NCI-H146 (cell line): ENCODE measurements around the gene EBF4.

Experiments used
- DNase-seq: peaks from one replicate; lab custom pipeline; 2025; lab: John Stamatoyannopoulos, UW

The EBF4 gene

GRCh38 chr20:2700913-2701620 is 8.5 kb downstream of the EBF4 start:
- DNase-seq, result no peak

- DNase-seq, result no peak
Measured at GRCh38 chr20:2701671-2702081, 9.1 kb downstream of the EBF4 start.

- no peak for DNase-seq
Measured at GRCh38 chr20:2703716-2704475, 11.3 kb downstream of the EBF4 start.

- DNase-seq, result no peak
Measured at GRCh38 chr20:2705931-2706645, 13.5 kb downstream of the EBF4 start.

GRCh38 chr20:2706688-2707352 is 14.2 kb downstream of the EBF4 start:
- no peak for DNase-seq

DNA sequence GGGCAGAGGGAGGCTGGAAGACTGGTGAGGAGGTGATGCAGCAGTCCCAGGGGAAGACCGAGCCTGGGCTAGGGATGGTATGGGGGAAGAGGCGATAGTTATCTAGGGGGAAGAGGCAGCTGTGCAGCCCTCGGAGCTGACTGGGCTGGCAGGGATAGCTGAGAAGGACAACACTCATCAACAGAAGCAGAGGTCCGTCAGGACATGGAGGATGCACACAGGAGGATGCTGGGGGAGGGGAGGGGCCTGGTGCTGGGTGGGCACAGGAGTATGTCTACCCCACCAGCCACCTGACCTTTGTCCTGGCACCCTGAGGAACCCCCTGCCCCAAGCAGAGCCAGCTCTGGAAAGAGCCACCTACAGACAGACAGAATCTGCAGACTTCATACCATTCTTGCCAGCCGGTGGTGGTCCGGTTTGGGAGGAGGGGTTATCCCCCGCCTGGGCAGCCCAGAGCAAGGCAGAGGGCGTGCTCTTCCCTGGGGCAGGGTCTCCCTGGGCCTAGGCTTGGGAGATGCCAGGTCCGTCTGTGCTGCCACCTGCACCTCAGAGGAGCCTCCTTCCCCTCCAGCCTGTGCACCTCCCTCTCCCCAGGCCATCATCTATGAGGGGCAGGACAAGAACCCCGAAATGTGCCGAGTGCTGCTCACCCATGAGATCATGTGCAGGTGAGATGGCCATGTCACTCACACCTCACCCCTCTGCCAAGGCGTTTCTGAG is 14.9 kb downstream of the EBF4 start:
- no peak for DNase-seq

DNA sequence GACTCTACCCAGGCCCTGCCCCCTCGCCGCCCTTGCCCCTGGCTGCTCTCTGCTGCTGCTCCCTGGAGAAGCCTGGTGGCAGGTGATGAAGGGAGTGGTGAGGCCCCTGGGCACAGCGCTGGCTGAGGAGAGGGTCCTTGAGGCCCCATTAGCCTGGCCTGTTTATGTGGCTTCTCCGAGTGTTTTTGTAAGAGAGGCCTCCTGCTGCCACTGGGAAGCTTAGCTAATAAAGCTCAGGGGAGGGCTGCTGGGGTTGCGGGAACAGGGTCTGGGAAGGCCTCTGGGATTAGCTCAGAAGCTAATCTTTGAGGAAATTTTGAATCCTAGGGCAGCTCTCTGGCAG is 15.5 kb downstream of the EBF4 start:
- DNase-seq, result no peak

- DNase-seq, result no peak
Measured at GRCh38 chr20:2708665-2709064, 16.1 kb downstream of the EBF4 start.

DNA sequence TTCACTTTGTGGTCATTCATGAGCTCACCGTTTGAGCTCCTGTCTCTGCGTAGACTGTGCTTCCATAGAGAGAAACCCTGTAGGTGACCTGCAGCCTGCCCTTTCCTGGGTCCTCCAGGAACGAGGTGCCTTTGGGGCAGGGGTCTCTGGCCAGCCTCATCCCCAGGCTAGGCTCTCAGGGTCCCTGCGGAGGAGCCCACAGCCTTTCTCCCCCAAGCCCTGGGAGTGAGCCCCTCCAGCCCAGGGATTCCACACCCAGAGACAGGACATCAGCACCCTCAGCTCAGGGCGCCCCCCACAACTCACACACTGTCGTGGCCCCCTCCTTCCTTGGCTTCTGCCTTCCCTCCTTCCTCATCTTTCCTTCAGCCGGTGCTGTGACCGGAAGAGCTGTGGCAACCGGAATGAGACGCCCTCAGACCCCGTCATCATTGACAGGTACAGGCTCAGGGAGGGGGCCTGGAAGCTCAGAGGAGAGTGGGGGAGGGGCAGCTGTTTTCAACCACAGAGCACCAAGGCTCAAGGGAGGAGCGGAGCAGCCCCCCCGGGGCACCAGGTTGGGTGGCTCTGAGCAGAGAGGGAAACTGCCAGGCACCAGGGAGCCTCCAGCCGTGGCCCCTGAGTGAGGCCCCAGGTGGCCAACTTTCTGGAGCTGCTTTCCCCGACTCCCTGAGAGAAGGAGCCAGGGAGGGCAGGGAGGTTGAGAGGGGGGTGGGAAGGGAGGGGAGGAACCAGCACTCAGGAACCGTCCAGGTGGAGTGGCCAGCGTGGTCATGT is 16.8 kb downstream of the EBF4 start:
- no peak for DNase-seq

- peak; percentile 17 for DNase-seq
Measured at GRCh38 chr20:2713285-2713684, 20.7 kb downstream of the EBF4 start.

GRCh38 chr20:2729251-2729713 is 36.7 kb downstream of the EBF4 start:
- DNase-seq, result no peak

GRCh38 chr20:2729791-2730190 is 37.2 kb downstream of the EBF4 start:
- no peak for DNase-seq

GRCh38 chr20:2734899-2735298 is 42.3 kb downstream of the EBF4 start:
- DNase-seq, result no peak

- no peak for DNase-seq
Measured at GRCh38 chr20:2736441-2736840, 43.9 kb downstream of the EBF4 start.

GRCh38 chr20:2738331-2739041 is 45.9 kb downstream of the EBF4 start:
- DNase-seq, result no peak

GRCh38 chr20:2739042-2739398 is 46.4 kb downstream of the EBF4 start:
- no peak for DNase-seq

DNA sequence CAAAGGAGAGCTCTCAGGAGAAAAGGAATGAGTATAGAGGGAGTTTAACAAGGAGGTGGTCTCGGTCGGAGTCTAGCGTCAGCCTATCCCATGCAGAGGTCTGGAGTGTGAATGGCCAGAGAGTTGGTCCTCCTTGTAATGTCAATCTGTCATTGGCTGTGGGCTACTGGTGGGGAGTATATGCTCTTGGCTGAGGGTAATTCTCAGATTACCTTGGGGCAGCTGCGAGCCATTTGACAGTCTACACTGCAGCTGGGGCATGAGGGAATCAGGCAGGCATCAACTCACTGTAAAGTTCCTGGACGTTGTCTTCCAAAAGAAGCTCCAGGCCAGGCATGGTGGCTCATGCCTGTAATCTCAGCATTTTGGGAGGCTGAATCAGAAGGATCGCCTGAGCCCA is 48.1 kb downstream of the EBF4 start:
- no peak for DNase-seq

GRCh38 chr20:2741463-2741862 is 48.9 kb downstream of the EBF4 start:
- no peak for DNase-seq

DNA sequence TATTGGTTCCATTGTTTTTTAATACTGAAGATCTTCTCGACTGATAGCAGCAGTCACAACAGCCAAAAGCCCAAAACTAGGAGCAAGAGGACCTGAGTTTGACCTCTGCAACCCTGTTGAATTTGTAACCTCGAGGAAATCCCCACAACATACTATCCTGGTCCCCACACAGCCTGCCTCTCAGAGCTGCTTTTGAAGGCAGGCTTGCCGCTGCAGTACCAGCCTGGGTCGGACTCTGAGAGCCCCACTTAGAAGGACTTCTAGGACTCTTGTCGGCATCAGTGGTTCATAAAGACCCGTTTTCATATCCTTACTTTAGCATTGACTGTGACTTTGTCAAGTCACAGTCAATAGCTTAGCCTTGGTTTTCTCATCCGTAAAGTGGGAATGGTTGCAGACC is 49.3 kb downstream of the EBF4 start:
- DNase-seq, result no peak

GRCh38 chr20:2742431-2742830 is 49.9 kb downstream of the EBF4 start:
- no peak for DNase-seq
